GM18907 (cell line): ENCODE measurements around the gene ECM2.

ENCODE experiments used
- ATAC-seq: cut with Tn5 transposase; IDR thresholded peaks from one replicate; pipeline ENCODE4 v1.9.1; 2021; ENCODE audit warnings: mild to moderate bottlenecking, moderate library complexity; ENCODE audit not compliant: unreplicated experiment

ECM2 gene

GRCh38 chr9:92527832-92528521 is 7.8 kb downstream of the ECM2 start:
- no peak for ATAC-seq

- ATAC-seq: no peak
Measured at GRCh38 chr9:92527291-92527828, 8.4 kb downstream of the ECM2 start.

- ATAC-seq: no peak
Measured at GRCh38 chr9:92525306-92525705, 10.5 kb downstream of the ECM2 start.

- no peak for ATAC-seq
Measured at GRCh38 chr9:92524881-92525280, 10.9 kb downstream of the ECM2 start.

- ATAC-seq: no peak
Measured at GRCh38 chr9:92522983-92523970, 12.5 kb downstream of the ECM2 start.

- no peak for ATAC-seq
Measured at GRCh38 chr9:92520837-92521236, 15.0 kb downstream of the ECM2 start.

GRCh38 chr9:92518199-92518598 is 17.6 kb downstream of the ECM2 start:
- ATAC-seq: no peak

GRCh38 chr9:92517046-92517445 is 18.7 kb downstream of the ECM2 start:
- ATAC-seq: no peak

- no peak for ATAC-seq
Measured at GRCh38 chr9:92516521-92516920, 19.3 kb downstream of the ECM2 start.

- no peak for ATAC-seq
Measured at GRCh38 chr9:92514635-92515034, 21.2 kb downstream of the ECM2 start.

GRCh38 chr9:92513349-92513748 is 22.4 kb downstream of the ECM2 start:
- no peak for ATAC-seq

GRCh38 chr9:92512622-92513021 is 23.2 kb downstream of the ECM2 start:
- no peak for ATAC-seq

GRCh38 chr9:92510747-92511146 is 25.0 kb downstream of the ECM2 start:
- no peak for ATAC-seq

GRCh38 chr9:92509050-92509449 is 26.7 kb downstream of the ECM2 start:
- ATAC-seq: no peak

GRCh38 chr9:92508018-92508820 is 27.6 kb downstream of the ECM2 start:
- ATAC-seq: no peak

- no peak for ATAC-seq
Measured at GRCh38 chr9:92507496-92507895, 28.3 kb downstream of the ECM2 start.

- no peak for ATAC-seq
Measured at GRCh38 chr9:92507005-92507404, 28.8 kb downstream of the ECM2 start.

GRCh38 chr9:92506184-92506857 is 29.5 kb downstream of the ECM2 start:
- no peak for ATAC-seq

- no peak for ATAC-seq
Measured at GRCh38 chr9:92504881-92505280, 30.9 kb downstream of the ECM2 start.

- ATAC-seq: no peak
Measured at GRCh38 chr9:92503156-92503555, 32.6 kb downstream of the ECM2 start.
